SK-N-SH treated with all-trans-retinoic acid at 6 μM for 48 hours (cell line): ENCODE data around the gene SNX18.
A peak's percentile ranks its signal among the peaks of the same experiment; 100 is the strongest.

Experiments used
- ATAC-seq: fragments of 200-7000 bp; cut with Tn5 transposase; 3 replicates; pipeline ENCODE4 v1.9.1; 2020; ENCODE audit warnings: mild to moderate bottlenecking, moderate library complexity
- ARNTL ChIP-seq: fragments of 450-650 bp; formaldehyde crosslinking; IDR thresholded peaks from 2 replicates; pipeline ENCODE4 v1.5.0; 2020; ENCODE audit warnings: low read depth, mild to moderate bottlenecking, moderate library complexity, borderline replicate concordance
- BACH2 ChIP-seq: fragments of 250-450 bp; sonication (Bioruptor Pico); IDR thresholded peaks from 2 replicates; pipeline ENCODE4 v1.9.0; 2021; ENCODE audit warnings: mild to moderate bottlenecking, borderline replicate concordance
- CSDC2 ChIP-seq: fragments of 250-450 bp; sonication (Bioruptor Pico); IDR thresholded peaks from 2 replicates; pipeline ENCODE4 v1.5.0; 2020; ENCODE audit warnings: mild to moderate bottlenecking, moderate library complexity
- CSRNP3 ChIP-seq: fragments of 250-450 bp; sonication (Bioruptor Pico); IDR thresholded peaks from 2 replicates; pipeline ENCODE4 v1.5.1; 2021; ENCODE audit warnings: mild to moderate bottlenecking, moderate library complexity
- GLIS3 ChIP-seq: fragments of 250-450 bp; sonication (Bioruptor Pico); IDR thresholded peaks from 2 replicates; pipeline ENCODE4 v1.5.0; 2020; ENCODE audit warnings: mild to moderate bottlenecking, moderate library complexity
- ISL1 ChIP-seq: fragments of 250-450 bp; sonication (Bioruptor Pico); IDR thresholded peaks from 2 replicates; pipeline ENCODE4 v2.1.2; 2022; ENCODE audit warnings: mild to moderate bottlenecking, moderate library complexity
- OSR1 ChIP-seq: fragments of 250-450 bp; sonication (Bioruptor Pico); IDR thresholded peaks from 2 replicates; pipeline ENCODE4 v1.8.0; 2022; ENCODE audit warnings: moderate library complexity, mild to moderate bottlenecking, inconsistent platforms
- PATZ1 ChIP-seq: fragments of 250-450 bp; sonication (Bioruptor Pico); IDR thresholded peaks from 2 replicates; pipeline ENCODE4 v1.8.0; 2020; ENCODE audit warnings: mild to moderate bottlenecking, moderate library complexity, borderline replicate concordance
- RARB ChIP-seq: fragments of 250-450 bp; sonication (Bioruptor Pico); IDR thresholded peaks from 2 replicates; pipeline ENCODE4 v1.8.0; 2021; ENCODE audit warnings: mild to moderate bottlenecking, moderate library complexity
- SNAI2 ChIP-seq: fragments of 250-450 bp; sonication (Bioruptor Pico); IDR thresholded peaks from 2 replicates; pipeline ENCODE4 v1.5.0; 2020; ENCODE audit warnings: mild to moderate bottlenecking, moderate library complexity
- TCF4 ChIP-seq: fragments of 250-450 bp; sonication (Bioruptor Pico); IDR thresholded peaks from 2 replicates; pipeline ENCODE4 v1.8.0; 2021; ENCODE audit warnings: mild to moderate bottlenecking, moderate library complexity, borderline replicate concordance
- TOX ChIP-seq: fragments of 250-450 bp; sonication (Bioruptor Pico); IDR thresholded peaks from 2 replicates; pipeline ENCODE4 v1.8.0; 2021; ENCODE audit warnings: mild to moderate bottlenecking, moderate library complexity, borderline replicate concordance
- ZC3H10 ChIP-seq: fragments of 250-450 bp; sonication (Bioruptor Pico); IDR thresholded peaks from 2 replicates; pipeline ENCODE4 v1.5.1; 2021; ENCODE audit warnings: mild to moderate bottlenecking, moderate library complexity
- ZFP3 ChIP-seq: fragments of 250-450 bp; sonication (Bioruptor Pico); IDR thresholded peaks from 2 replicates; pipeline ENCODE4 v1.5.0; 2020; ENCODE audit warnings: mild to moderate bottlenecking, moderate library complexity
- ZFP30 ChIP-seq: fragments of 450-650 bp; formaldehyde crosslinking; IDR thresholded peaks from 2 replicates; pipeline ENCODE4 v1.5.0; 2022; ENCODE audit warnings: mild to moderate bottlenecking, moderate library complexity
- ZNF565 ChIP-seq: fragments of 450-650 bp; formaldehyde crosslinking; conservative IDR thresholded peaks from 2 replicates; pipeline ENCODE4 v1.5.0; 2020; ENCODE audit warnings: low read depth, mild to moderate bottlenecking, moderate library complexity
- ZNF8 ChIP-seq: fragments of 450-650 bp; formaldehyde crosslinking; IDR thresholded peaks from 2 replicates; pipeline ENCODE4 v1.5.0; 2020; ENCODE audit warnings: mild to moderate bottlenecking, moderate library complexity
- TF ChIP-seq, protein P1 (sequence below): fragments of 250-450 bp; sonication (Bioruptor Pico); IDR thresholded peaks from 2 replicates; pipeline ENCODE4 v1.8.0; 2021; ENCODE audit warnings: low read depth, mild to moderate bottlenecking, moderate library complexity, borderline replicate concordance
- TF ChIP-seq, protein P2 (sequence below): fragments of 250-450 bp; sonication (Bioruptor Pico); IDR thresholded peaks from 2 replicates; pipeline ENCODE4 v1.5.1; 2020; ENCODE audit warnings: low read depth, mild to moderate bottlenecking, moderate library complexity

Gene SNX18

DNA sequence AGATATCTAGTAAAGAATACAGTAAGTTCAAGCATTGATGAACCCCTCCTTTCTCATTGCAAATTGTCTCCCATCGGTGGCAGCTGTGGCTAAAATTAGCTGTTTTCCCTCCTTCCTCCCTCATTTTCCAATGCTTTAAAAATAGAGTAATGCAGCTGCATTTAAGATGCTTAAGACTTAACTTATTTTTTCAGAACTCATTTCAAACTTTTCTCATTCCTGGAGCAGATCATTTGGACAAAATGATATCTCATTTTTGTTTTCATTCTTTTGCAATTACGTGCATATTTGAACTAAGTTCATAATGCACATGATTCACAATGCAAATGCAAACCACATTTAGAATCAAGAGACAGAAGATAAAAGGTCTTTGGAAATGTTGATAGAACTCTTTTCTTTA is 47.4 kb upstream of the SNX18 start (continued):
- TF ChIP-seq SNAI2 (CRISPR knock-in tag): no peak

DNA sequence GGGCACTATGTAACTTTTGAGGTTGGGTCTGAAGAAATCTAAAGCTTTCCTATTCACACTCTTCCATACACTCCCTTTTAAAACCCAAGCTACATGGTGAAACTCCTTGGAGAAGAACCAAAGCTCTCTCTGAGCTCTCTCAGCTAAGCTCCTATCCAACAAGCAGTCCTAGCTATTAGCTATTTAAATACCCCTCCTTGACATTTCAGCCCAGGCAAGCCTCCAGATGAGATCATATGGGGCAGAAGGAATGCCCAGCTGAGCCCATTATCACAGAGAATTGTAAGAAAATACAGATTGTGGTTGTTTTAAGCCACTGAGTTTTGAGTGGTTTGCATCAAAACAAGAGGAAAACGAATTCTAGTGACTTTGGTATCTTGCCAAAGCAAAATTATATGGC is 46.9 kb upstream of the SNX18 start:
- TF ChIP-seq ISL1 (no peak), ARNTL (CRISPR knock-in tag) (no peak), PATZ1 (CRISPR knock-in tag) (no peak), BACH2 (no peak), SNAI2 (CRISPR knock-in tag) (no peak), RARB (no peak), ZFP30 (CRISPR knock-in tag) (no peak), TCF4 (CRISPR knock-in tag) (no peak), OSR1 (CRISPR knock-in tag) (no peak), ZFP3 (no peak), ZNF8 (no peak)
- TF ChIP-seq, protein P1, sequence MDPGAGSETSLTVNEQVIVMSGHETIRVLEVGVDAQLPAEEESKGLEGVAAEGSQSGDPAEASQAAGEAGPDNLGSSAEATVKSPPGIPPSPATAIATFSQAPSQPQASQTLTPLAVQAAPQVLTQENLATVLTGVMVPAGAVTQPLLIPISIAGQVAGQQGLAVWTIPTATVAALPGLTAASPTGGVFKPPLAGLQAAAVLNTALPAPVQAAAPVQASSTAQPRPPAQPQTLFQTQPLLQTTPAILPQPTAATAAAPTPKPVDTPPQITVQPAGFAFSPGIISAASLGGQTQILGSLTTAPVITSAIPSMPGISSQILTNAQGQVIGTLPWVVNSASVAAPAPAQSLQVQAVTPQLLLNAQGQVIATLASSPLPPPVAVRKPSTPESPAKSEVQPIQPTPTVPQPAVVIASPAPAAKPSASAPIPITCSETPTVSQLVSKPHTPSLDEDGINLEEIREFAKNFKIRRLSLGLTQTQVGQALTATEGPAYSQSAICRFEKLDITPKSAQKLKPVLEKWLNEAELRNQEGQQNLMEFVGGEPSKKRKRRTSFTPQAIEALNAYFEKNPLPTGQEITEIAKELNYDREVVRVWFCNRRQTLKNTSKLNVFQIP (CRISPR knock-in tag): no peak
- TF ChIP-seq, protein P2, sequence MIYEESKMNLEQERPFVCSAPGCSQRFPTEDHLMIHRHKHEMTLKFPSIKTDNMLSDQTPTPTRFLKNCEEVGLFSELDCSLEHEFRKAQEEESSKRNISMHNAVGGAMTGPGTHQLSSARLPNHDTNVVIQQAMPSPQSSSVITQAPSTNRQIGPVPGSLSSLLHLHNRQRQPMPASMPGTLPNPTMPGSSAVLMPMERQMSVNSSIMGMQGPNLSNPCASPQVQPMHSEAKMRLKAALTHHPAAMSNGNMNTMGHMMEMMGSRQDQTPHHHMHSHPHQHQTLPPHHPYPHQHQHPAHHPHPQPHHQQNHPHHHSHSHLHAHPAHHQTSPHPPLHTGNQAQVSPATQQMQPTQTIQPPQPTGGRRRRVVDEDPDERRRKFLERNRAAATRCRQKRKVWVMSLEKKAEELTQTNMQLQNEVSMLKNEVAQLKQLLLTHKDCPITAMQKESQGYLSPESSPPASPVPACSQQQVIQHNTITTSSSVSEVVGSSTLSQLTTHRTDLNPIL (CRISPR knock-in tag): no peak
- ATAC-seq: peak; percentile 83

DNA sequence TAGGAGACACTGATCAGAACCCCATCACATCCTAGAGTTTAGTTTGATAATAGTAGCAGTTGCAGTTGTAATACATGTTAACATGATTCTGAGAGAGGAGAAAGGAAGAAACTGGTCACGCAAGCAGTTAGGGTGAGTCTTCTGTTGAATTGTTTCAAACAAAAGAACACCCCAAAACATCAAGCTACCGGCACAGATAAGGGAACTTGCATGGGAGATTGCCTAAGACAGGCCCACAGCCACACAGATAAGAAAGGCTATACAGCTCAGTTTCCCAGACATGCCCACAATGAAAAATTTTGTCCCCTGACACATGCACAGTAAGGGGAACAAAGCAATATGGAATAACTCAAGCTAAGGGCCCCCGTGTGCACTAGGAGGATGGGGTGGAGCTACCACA is 46.2 kb upstream of the SNX18 start:
- ATAC-seq: no peak

GRCh38 chr5:54476682-54477081 is 40.9 kb upstream of the SNX18 start:
- TF ChIP-seq PATZ1 (CRISPR knock-in tag) (no peak), CSDC2 (CRISPR knock-in tag) (no peak), TCF4 (CRISPR knock-in tag) (no peak), OSR1 (CRISPR knock-in tag) (no peak), ZNF565 (no peak), CSRNP3 (CRISPR knock-in tag) (no peak), TOX (CRISPR knock-in tag) (no peak), GLIS3 (CRISPR knock-in tag) (no peak), ZFP30 (CRISPR knock-in tag) (no peak), ISL1 (no peak)
- TF ChIP-seq, protein P1 (CRISPR knock-in tag): no peak
- no peak for ATAC-seq

More for the DNA sequence above, 46.2 kb upstream of the SNX18 start:
- TF ChIP-seq CSDC2 (CRISPR knock-in tag) (no peak), ARNTL (CRISPR knock-in tag) (no peak), ISL1 (no peak), ZNF8 (no peak), PATZ1 (CRISPR knock-in tag) (no peak), ZC3H10 (CRISPR knock-in tag) (no peak)
- TF ChIP-seq, protein P1 (CRISPR knock-in tag): no peak
